Activated CD8-positive, alpha-beta T cell treated with anti-CD3 and anti-CD28 coated beads, Interleukin-2, amount 10 ng/mL, durations not matched to agents 7 days and 5 days (primary cell): ENCODE measurements around the gene NOS2. TPM values are rescaled to one million over a fixed set of nuclear protein-coding genes. Genes with fewer than 3 reads are reported as not detected.

Experiments used
- ATAC-seq: fragments of 150-1000 bp; cut with Tn5 transposase; one replicate; pipeline ENCODE4 v1.10.0; 2021; ENCODE audit warnings: moderate library complexity
- CTCF ChIA-PET: fragments of 350-600 bp; sonication (Branson Sonifier 250); formaldehyde crosslinking; loops from one replicate; lab custom pipeline; 2021; ENCODE audit warnings: antibody characterized with exemption; lab: Charles Lee
- POLR2A ChIA-PET: fragments of 350-600 bp; sonication (Branson Sonifier 250); formaldehyde crosslinking; loops from one replicate; lab custom pipeline; 2021; ENCODE audit warnings: antibody characterized with exemption; lab: Charles Lee
- DNase-seq: peaks from one replicate; pipeline ENCODE4 v3.0.0-alpha.2; 2020
- H3K27ac Mint-ChIP-seq: one replicate; pipeline ENCODE4 v1.8.0; 2021; ENCODE audit warnings: mild to moderate bottlenecking, mixed read lengths
- H3K27me3 Mint-ChIP-seq: one replicate; pipeline ENCODE4 v1.8.0; 2021; ENCODE audit warnings: low read depth, mixed read lengths
- H3K36me3 Mint-ChIP-seq: one replicate; pipeline ENCODE4 v1.8.0; 2021; ENCODE audit warnings: low read depth, mixed read lengths
- H3K4me1 Mint-ChIP-seq: one replicate; pipeline ENCODE4 v1.8.0; 2021; ENCODE audit warnings: low read depth, mixed read lengths
- H3K4me3 Mint-ChIP-seq: one replicate; pipeline ENCODE4 v1.8.0; 2021; ENCODE audit warnings: mild to moderate bottlenecking, mixed read lengths
- H3K9me3 Mint-ChIP-seq: one replicate; pipeline ENCODE4 v1.8.0; 2022; ENCODE audit warnings: mixed read lengths; ENCODE audit not compliant: insufficient read depth
- total RNA-seq, 2 experiments: library from RNA; stranded (reverse); gene quantifications; one replicate each; pipeline ENCODE4 v1.2.3, GENCODE V29; 2021

Gene NOS2
- total RNA-seq, 2 experiments from 2014 or later = not detected

DNA sequence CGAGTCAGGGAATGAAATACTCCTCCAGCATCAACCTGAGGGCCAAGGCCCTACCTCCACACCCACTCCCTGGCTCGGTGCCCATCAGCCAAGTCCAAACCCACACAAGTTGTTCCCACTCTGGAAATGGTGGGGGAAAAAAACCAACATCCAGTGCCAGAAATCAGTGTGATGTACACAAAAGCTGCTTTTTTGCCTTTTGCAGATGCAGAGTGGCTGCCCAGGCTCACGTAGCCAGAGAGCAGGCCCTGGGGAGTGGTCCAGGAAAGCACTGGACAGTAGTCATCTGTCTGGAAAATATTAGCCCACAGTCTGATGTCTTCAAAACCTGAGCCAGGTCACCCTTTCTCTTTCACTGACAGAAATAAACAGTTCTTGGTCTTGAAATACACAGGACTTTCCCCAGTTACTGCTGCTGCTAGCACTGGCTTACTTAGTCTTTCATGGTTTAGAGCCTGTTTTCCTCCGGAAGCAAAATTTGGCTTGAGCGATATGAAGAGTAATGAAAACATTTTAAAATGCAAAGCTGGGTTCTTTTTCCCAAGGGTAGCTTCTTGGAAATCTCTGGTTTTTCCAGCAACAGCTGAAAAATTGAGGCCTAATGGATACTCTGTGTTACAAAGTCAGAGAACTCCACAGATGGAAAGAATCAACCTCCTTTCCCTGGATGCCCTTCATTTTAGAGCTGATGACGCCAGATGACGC lies 18.2 kb upstream of the NOS2 start:
- no peak overlapping the region for H3K4me3 Mint-ChIP-seq
- no peaks in the 10 kb centered on the region for H3K27me3 Mint-ChIP-seq
- CTCF ChIA-PET = interaction anchor here (0.6 to 1.9 kb wide), 5 partner anchors 13 to 75 kb away, joined by 3 to 11 read pairs (median 5); no protein-coding TSS in a partner anchor
- ATAC-seq (no peak), DNase-seq (no peak)
- H3K27ac Mint-ChIP-seq = no peak overlapping the region
- H3K9me3 Mint-ChIP-seq = peaks cover 4% of the 10 kb centered on the region
- H3K36me3 Mint-ChIP-seq = peaks cover 5% of the 10 kb centered on the region
- H3K4me1 Mint-ChIP-seq = no peaks in the 10 kb centered on the region
- POLR2A ChIA-PET = interaction anchor here (0.8 kb wide), 1 partner anchor 8 kb away, joined by 5 read pairs; no protein-coding TSS in a partner anchor

DNA sequence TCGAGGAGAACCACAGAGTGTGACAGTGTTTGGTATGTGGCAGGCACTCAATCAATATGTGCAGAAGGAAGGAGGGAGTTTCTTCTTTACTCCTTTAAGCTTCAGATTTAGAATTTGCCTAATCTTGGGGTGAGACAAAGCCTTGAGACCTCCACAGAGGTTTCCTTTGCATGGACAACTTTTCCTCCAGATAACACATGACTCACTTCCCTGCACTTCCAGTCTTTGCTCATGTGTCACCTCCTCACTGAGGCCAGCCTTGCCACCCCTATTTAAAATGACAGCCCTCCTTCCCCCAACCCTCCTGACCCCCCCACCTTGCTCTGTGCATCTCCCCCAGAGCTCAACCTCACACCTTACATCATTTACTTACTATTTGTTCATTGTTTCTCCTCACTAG lies 17.4 kb upstream of the NOS2 start:
- CTCF ChIA-PET = no interaction called here
- no peak overlapping the region for H3K27ac Mint-ChIP-seq
- DNase-seq = no peak
- H3K4me1 Mint-ChIP-seq = no peaks in the 10 kb centered on the region
- no peaks in the 10 kb centered on the region for H3K27me3 Mint-ChIP-seq
- peaks cover 5% of the 10 kb centered on the region for H3K36me3 Mint-ChIP-seq
- no peak overlapping the region for H3K4me3 Mint-ChIP-seq
- H3K9me3 Mint-ChIP-seq = peaks cover 4% of the 10 kb centered on the region
- POLR2A ChIA-PET = no interaction called here
- no peak for ATAC-seq

DNA sequence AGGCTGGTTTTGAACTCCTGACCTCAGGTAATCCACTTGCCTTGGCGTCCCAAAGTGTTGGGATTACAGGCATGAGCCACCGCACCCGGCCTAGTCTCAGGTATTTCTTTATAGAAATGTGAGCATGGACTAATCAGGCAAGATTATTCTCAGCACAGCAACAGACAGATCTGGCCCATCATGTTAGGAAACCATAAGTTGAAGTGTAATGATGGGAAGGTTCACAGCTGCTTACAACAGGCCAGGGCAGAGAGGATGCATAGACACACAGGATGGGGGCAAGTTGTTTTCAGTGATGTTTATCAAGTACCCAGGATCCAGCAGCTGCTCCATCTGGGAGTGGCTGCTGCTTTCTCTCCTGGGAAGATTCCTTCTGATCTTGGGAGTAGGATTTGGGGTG lies 16.6 kb upstream of the NOS2 start:
- ATAC-seq (no peak), DNase-seq (no peak)
- peaks cover 5% of the 10 kb centered on the region for H3K36me3 Mint-ChIP-seq
- ChIA-PET CTCF (no interaction called here), POLR2A (no interaction called here)
- H3K4me1 Mint-ChIP-seq = no peaks in the 10 kb centered on the region
- H3K27me3 Mint-ChIP-seq = no peaks in the 10 kb centered on the region
- no peak overlapping the region for H3K4me3 Mint-ChIP-seq
- no peak overlapping the region for H3K27ac Mint-ChIP-seq
- H3K9me3 Mint-ChIP-seq = no peaks in the 10 kb centered on the region

DNA sequence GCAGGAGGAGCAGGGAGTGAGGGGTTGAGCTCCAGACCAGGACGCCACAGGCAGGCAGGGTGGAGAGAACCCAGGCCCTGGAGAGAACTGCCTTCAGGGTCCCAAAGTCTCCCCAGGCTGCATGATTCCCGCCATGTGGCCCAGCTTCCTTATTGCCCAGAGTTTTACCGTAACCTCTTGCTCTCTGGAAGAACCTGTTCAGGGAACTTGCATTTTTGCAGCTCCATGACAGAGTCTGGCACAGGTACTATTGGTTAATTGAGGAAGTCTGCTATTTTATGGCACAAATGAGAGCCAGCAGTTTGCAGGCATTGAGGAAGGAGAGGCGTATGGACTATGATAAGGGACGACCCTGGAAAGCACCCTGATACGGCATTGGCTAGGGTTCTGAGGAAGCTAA lies 11.6 kb upstream of the NOS2 start:
- no peak overlapping the region for H3K4me3 Mint-ChIP-seq
- CTCF ChIA-PET = interaction anchor here (0.6 to 17.4 kb wide), 3 partner anchors 32 to 80 kb away, joined by 4 to 654 read pairs (median 198); partner anchors contain the start of gene LYRM9
- ATAC-seq (no peak), DNase-seq (no peak)
- H3K27me3 Mint-ChIP-seq = no peaks in the 10 kb centered on the region
- no peak overlapping the region for H3K27ac Mint-ChIP-seq
- H3K4me1 Mint-ChIP-seq = peaks cover 44% of the 10 kb centered on the region
- peaks cover 11% of the 10 kb centered on the region for H3K36me3 Mint-ChIP-seq
- no peaks in the 10 kb centered on the region for H3K9me3 Mint-ChIP-seq
- POLR2A ChIA-PET = no interaction called here

DNA sequence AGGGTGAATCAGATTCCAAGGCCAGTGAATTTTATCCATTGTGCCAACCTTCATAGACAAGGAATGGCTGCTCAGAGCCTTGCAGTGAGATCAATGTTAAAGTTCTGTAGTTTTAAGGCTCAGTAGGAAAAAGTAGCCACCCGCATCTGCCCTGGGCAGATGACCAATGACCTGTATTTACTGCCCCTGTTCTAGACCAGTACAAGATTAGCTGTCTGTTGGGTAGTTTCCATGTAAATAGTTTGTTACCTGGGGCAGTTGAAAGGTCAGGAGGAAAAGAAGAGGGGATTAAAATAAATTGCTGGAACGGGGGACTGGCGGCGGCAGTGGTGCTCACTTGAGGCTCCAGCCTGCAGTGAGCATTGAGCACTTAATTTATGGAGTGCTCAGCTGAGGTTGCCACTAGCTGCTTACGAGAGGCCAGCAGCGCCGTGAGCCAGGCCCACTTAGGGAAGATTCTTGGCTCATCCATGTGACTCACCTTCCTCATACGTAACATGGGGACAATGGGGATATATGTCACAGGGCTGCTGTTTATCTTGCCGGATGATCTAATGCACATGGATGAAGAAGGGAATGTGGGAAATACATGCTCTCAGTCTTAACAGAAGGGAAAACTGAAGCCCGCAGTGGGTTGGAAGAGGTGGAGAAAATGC lies 10.7 kb upstream of the NOS2 start:
- POLR2A ChIA-PET = interaction anchor here (0.9 to 1.0 kb wide), 2 partner anchors 8 to 67 kb away, joined by 3 to 5 read pairs; no protein-coding TSS in a partner anchor
- Mint-ChIP-seq H3K4me1 (peaks cover 48% of the 10 kb centered on the region), H3K27me3 (no peaks in the 10 kb centered on the region), H3K9me3 (no peaks in the 10 kb centered on the region), H3K27ac (peak overlapping the region; percentile 84), H3K36me3 (peaks cover 11% of the 10 kb centered on the region), H3K4me3 (no peak overlapping the region)
- DNase-seq (no peak), ATAC-seq (no peak)
- CTCF ChIA-PET = interaction anchor here (1.5 to 17.4 kb wide), 3 partner anchors 10 to 81 kb away, joined by 4 to 654 read pairs (median 198); partner anchors contain the start of gene LYRM9

DNA sequence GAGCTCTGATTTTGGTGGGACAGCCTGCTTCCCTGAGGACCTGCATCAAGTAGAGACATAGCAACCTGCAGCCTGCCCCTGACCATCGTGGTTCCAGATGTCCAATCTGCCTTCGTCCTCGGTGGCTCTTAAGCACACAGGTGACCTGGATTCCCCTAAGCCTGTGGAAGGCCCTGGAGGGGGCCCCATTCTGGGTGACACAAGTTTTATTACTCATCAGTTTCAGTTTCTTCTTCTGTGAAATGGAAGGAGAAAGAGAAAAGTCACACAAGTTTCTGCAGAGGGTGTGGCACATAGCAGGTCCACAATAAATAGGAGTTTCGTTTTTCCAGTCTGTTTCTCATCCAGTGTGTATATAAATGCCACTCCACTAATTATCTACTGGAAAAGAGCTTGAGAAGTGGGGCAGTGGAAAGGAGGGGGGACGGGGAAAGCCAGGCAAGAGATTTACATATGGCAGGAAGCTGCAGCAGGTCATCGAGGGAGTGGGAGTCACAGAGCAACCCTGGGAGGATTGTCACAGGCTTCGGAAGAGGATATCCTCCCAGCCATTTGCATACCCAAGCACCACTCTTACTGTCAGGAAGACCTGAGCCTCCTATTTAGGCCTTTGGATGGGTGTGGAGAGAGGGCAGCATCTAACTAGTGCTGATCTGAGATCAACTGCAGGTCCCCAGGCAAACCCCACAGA lies 10.0 kb upstream of the NOS2 start:
- ChIA-PET CTCF (interaction anchor here (1.5 to 17.4 kb wide), 3 partner anchors 9 to 81 kb away, joined by 4 to 654 read pairs (median 198); partner anchors contain the start of gene LYRM9), POLR2A (interaction anchor here (0.9 to 1.1 kb wide), 3 partner anchors 9 to 83 kb away, joined by 3 to 5 read pairs (median 3); partner anchors contain the start of gene LYRM9)
- no peaks in the 10 kb centered on the region for H3K9me3 Mint-ChIP-seq
- peaks cover 11% of the 10 kb centered on the region for H3K36me3 Mint-ChIP-seq
- ATAC-seq = no peak
- peaks cover 55% of the 10 kb centered on the region for H3K4me1 Mint-ChIP-seq
- H3K4me3 Mint-ChIP-seq = peak overlapping the region; percentile 27
- no peaks in the 10 kb centered on the region for H3K27me3 Mint-ChIP-seq
- peak overlapping the region; percentile 84 for H3K27ac Mint-ChIP-seq
- DNase-seq = peak; percentile 55

DNA sequence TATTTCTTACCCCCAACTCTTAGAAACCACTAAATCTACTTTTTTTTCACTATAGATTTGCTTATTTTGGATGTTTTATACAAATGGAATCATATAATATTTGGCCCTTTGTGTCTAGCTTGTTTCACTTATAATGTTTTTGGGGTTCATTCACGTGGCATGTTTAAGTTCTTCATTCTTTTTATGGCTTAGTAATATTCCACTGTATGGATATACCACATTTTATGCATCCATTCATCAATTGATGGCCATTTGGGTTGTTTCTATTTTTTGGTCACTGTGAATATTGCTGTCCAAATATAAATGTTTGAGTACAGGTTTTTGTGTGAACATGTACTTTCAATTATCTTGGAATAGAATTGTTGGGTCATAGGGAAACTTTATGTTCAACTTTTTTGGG lies 9.2 kb upstream of the NOS2 start:
- DNase-seq (no peak), ATAC-seq (no peak)
- peaks cover 56% of the 10 kb centered on the region for H3K4me1 Mint-ChIP-seq
- H3K36me3 Mint-ChIP-seq = peaks cover 11% of the 10 kb centered on the region
- no peaks in the 10 kb centered on the region for H3K9me3 Mint-ChIP-seq
- ChIA-PET POLR2A (interaction anchor here (1.1 kb wide), 1 partner anchor 84 kb away, joined by 3 read pairs; the partner anchor contains the start of gene LYRM9), CTCF (interaction anchor here (1.5 to 17.4 kb wide), 3 partner anchors 8 to 82 kb away, joined by 4 to 654 read pairs (median 198); partner anchors contain the start of gene LYRM9)
- H3K27me3 Mint-ChIP-seq = no peaks in the 10 kb centered on the region
- H3K4me3 Mint-ChIP-seq = no peak overlapping the region
- H3K27ac Mint-ChIP-seq = peak overlapping the region; percentile 84

DNA sequence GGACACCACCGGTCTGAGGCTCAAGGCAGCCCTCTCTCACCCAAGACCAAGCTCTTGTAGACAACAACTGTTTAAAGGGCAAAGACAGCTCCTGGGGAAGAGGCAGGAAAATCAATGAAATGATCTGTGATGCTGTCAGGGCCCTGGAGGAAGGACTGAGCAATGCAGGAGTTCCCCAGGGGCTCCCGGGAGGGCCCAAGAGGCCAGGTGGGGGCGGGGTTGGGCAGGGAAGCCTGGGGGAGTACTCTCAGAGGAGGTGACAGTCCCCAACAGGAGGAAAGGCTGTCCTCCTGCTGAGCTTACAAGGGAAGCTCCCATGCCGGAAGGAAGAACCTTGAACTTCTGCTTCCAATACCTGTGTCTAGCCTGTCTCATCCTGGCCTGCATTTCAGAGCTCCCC lies 8.3 kb upstream of the NOS2 start:
- H3K27me3 Mint-ChIP-seq = no peaks in the 10 kb centered on the region
- ChIA-PET POLR2A (interaction anchor here (0.6 to 4.6 kb wide), 8 partner anchors 28 to 527 kb away, joined by 3 to 52 read pairs (median 6); partner anchors contain the start of gene LYRM9), CTCF (interaction anchor here (0.6 to 17.4 kb wide), 12 partner anchors 17 to 443 kb away, joined by 3 to 654 read pairs (median 7); partner anchors contain the start of gene LYRM9)
- no peaks in the 10 kb centered on the region for H3K9me3 Mint-ChIP-seq
- DNase-seq = peak; percentile 23
- H3K36me3 Mint-ChIP-seq = peaks cover 11% of the 10 kb centered on the region
- H3K27ac Mint-ChIP-seq = peak overlapping the region; percentile 94
- H3K4me3 Mint-ChIP-seq = peak overlapping the region; percentile 51
- peaks cover 56% of the 10 kb centered on the region for H3K4me1 Mint-ChIP-seq
- ATAC-seq = peak; percentile 1

DNA sequence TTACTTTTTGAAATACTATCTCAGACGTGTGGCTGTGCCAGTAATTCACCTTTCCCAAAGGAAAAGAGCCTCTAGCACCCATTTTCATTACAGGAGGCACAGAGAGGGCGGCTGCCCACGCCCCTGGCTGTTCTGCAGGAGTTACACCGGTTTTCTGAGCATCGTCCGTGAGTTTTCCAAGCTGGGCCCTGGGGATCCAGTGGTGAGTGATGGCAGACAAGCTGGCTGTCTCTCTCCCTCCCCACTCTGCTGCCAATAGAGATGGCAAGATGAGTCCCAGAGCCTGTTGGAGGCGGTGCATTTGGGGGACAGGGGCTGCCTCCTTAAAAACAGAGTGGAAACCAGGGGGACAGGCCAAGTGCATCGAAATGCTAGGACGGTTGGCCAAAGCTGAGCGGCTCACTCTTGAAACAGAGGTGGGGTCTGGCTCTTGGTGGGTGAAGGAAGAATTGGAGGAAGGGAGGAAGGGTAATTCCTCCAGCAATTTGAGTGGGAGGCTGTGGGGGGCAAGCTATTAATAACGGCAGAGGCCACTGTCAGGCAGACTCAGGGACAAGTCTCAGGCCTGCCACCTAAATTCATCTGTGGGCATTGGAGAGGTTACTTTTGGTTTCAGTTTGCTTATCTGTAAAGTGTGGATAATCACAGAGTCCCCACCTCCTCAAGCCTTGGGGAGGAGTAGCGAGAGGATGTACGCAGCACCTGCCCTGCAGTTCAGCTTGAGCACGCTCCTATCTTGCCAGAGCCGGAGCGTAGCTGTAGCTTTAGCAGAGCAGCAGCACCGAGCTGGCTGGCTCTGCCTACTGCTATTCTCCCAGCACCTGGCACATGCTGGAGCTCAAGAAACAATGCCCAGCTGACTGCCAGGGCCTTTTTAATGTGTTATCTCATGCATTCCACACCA lies 7.5 kb upstream of the NOS2 start:
- ChIA-PET POLR2A (interaction anchor here (0.9 to 4.6 kb wide), 10 partner anchors 36 to 528 kb away, joined by 3 to 52 read pairs (median 6); partner anchors contain the start of gene LYRM9), CTCF (interaction anchor here (0.6 to 17.4 kb wide), 16 partner anchors 13 to 444 kb away, joined by 3 to 654 read pairs (median 5); partner anchors contain the start of gene LYRM9)
- peaks cover 56% of the 10 kb centered on the region for H3K4me1 Mint-ChIP-seq
- DNase-seq = peak; percentile 88
- H3K27ac Mint-ChIP-seq = peak overlapping the region; percentile 94
- H3K4me3 Mint-ChIP-seq = peak overlapping the region; percentile 51
- H3K27me3 Mint-ChIP-seq = no peaks in the 10 kb centered on the region
- peaks cover 11% of the 10 kb centered on the region for H3K36me3 Mint-ChIP-seq
- peak; percentile 97 for ATAC-seq
- no peaks in the 10 kb centered on the region for H3K9me3 Mint-ChIP-seq

DNA sequence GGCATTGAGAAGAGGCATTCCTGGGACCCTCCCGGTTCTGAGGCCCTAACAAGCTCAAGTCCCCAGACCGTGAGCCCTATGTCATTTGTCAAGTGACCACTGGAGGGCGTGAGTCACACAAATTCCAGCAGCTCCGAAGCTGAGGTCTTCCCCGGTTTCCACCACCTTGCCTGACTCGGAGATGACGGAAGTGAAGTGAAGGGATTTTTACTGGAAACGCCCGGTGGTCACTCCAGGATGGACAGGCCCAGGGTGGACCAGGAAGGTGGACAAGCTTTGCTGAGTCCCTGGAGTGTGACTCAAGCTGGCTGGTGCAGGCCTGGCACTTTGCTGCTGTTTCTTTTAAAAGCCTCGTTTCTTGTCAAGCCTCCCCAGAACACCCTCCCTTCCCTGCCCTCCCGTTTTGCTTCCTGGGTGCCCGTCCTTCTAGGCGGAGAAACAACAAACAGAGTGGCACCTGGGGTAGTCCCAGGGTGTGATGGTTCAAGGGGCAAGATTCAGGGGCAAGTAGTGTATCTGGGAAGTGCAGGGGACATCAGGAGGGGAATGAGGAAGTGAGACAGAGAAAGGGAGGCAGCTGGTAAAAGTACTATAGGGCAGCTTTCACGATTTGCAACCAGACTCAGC lies 5.3 kb upstream of the NOS2 start:
- POLR2A ChIA-PET = interaction anchor here (0.7 to 4.6 kb wide), 5 partner anchors 51 to 87 kb away, joined by 3 to 52 read pairs (median 7); partner anchors contain the start of gene LYRM9
- Mint-ChIP-seq H3K9me3 (no peaks in the 10 kb centered on the region), H3K27ac (peak overlapping the region; percentile 96), H3K27me3 (peaks cover under 1% of the 10 kb centered on the region), H3K4me3 (peak overlapping the region; percentile 55), H3K4me1 (peaks cover 46% of the 10 kb centered on the region), H3K36me3 (peaks cover 11% of the 10 kb centered on the region)
- CTCF ChIA-PET = interaction anchor here (0.6 to 17.4 kb wide), 41 partner anchors 8 to 530 kb away, joined by 3 to 654 read pairs (median 6); partner anchors contain the start of genes IFT20, LYRM9, NLK and TNFAIP1
- ATAC-seq (peak; percentile 73), DNase-seq (peak; percentile 88)
